K562 (cell line): ENCODE data around the gene NOP16. TPM values are rescaled to one million over a fixed set of nuclear protein-coding genes. Genes with fewer than 3 reads are reported as not detected.

ENCODE experiments used
- CEBPZ ChIP-seq: fragments of 150-350 bp; IDR thresholded peaks from 2 replicates; pipeline ENCODE4 v1.6.1; 2014; ENCODE audit warnings: low read depth, mild to moderate bottlenecking, low read length, borderline replicate concordance
- CREB3 ChIP-seq: fragments of 450-650 bp; conservative IDR thresholded peaks from 2 replicates; pipeline ENCODE4 v1.6.1; 2016; ENCODE audit warnings: missing genetic modification characterization, low read depth, mild to moderate bottlenecking, missing compliant biosample characterization, moderate library complexity
- GATAD2B ChIP-seq: fragments of 450-650 bp; IDR thresholded peaks from 2 replicates; pipeline ENCODE4 v1.6.1; 2017; ENCODE audit warnings: mild to moderate bottlenecking, borderline replicate concordance
- KLF6 ChIP-seq: fragments of 250-450 bp; sonication (Bioruptor Pico); IDR thresholded peaks from 2 replicates; pipeline ENCODE4 v1.4.0; 2020; ENCODE audit warnings: mild to moderate bottlenecking, moderate library complexity, borderline replicate concordance
- MTA3 ChIP-seq: fragments of 450-650 bp; formaldehyde crosslinking; IDR thresholded peaks from 2 replicates; pipeline ENCODE4 v1.6.1; 2017; ENCODE audit warnings: mild to moderate bottlenecking, borderline replicate concordance
- NCOA4 ChIP-seq: fragments of 450-650 bp; IDR thresholded peaks from 2 replicates; pipeline ENCODE4 v1.6.1; 2018; ENCODE audit warnings: mild to moderate bottlenecking; ENCODE audit not compliant: partially characterized antibody
- NFYB ChIP-seq: IDR thresholded peaks from 2 replicates; pipeline ENCODE4 v1.6.1; 2011; ENCODE audit warnings: mild to moderate bottlenecking, moderate library complexity; ENCODE audit not compliant: insufficient read length; ENCODE audit errors: extremely low read depth
- POLR2H ChIP-seq: IDR thresholded peaks from 2 replicates; pipeline ENCODE4 v1.6.1; 2016; ENCODE audit warnings: missing genetic modification characterization, low read depth, mild to moderate bottlenecking, control low read depth, missing compliant biosample characterization, moderate library complexity
- RBM17 ChIP-seq: fragments of 200-400 bp; formaldehyde crosslinking; IDR thresholded peaks from 2 replicates; pipeline ENCODE4 v1.6.1; 2017; ENCODE audit warnings: low read depth, mild to moderate bottlenecking, low read length, borderline replicate concordance
- SUPT5H ChIP-seq: fragments of 450-650 bp; IDR thresholded peaks from 2 replicates; pipeline ENCODE4 v1.6.1; 2016
- TSHZ1 ChIP-seq: fragments of 250-450 bp; sonication (Bioruptor Pico); IDR thresholded peaks from 2 replicates; pipeline ENCODE4 v1.4.0; 2020; ENCODE audit warnings: mild to moderate bottlenecking, moderate library complexity
- UBTF ChIP-seq, 2 experiments: IDR thresholded peaks; 2 replicates each; pipeline ENCODE4 v1.6.1; 2012; ENCODE audit warnings: improper control_type of control experiment in 2 of 2, low read depth in 2 of 2, low read length in 2 of 2, borderline replicate concordance in 1 of 2
- ZNF316 ChIP-seq: fragments of 450-650 bp; IDR thresholded peaks from 2 replicates; pipeline ENCODE4 v1.6.1; 2016
- ZNF408 ChIP-seq: fragments of 250-450 bp; sonication (Bioruptor Pico); IDR thresholded peaks from 2 replicates; pipeline ENCODE4 v1.4.0; 2020; ENCODE audit warnings: low read depth, mild to moderate bottlenecking, moderate library complexity
- ZNF699 ChIP-seq: fragments of 250-450 bp; sonication (Bioruptor Pico); IDR thresholded peaks from 2 replicates; pipeline ENCODE4 v1.8.0; 2021; ENCODE audit warnings: mild to moderate bottlenecking, moderate library complexity; ENCODE audit not compliant: insufficient replicate concordance
- ZNF785 ChIP-seq: fragments of 250-450 bp; sonication (Bioruptor Pico); IDR thresholded peaks from 2 replicates; pipeline ENCODE4 v1.4.0; 2020; ENCODE audit warnings: mild to moderate bottlenecking
- polyA plus RNA-seq, 8 experiments: library from polyadenylated mRNA; depleted of rRNA in 4 of 8; stranded (reverse) in 5 of 8; unstranded in 3 of 8; fragments of >200 nt; fragmentation: Nextera tagmentation in 2 of 8; fragmentation: Illumina TruSeq in 1 of 8; extraction: Ambion mirVana in 2 of 8; extraction: Trizol in 1 of 8; gene quantifications; 2 replicates each; pipeline versions ENCODE4 v1.2.1 to v1.2.3, GENCODE V29; 2011 to 2014; ENCODE audit warnings: inconsistent platforms in 1 of 8, missing spikeins in 1 of 8
- total RNA-seq, 7 experiments: library from RNA; depleted of rRNA in 6 of 7; stranded (reverse); fragments of >200 nt in 6 of 7; fragmentation: Illumina TruSeq in 2 of 7; extraction: Trizol in 2 of 7; gene quantifications; 2 replicates each; pipeline versions ENCODE4 v1.2.1 to v1.2.3, GENCODE V29; 2011 to 2021; ENCODE audit warnings: low replicate concordance in 1 of 7

Gene NOP16
- total and polyA plus RNA-seq, 9 of the 15 experiments (the other 6 are each of a cell fraction or from before 2014, with no cell fraction given) = 92.5 to 342 (median 148) TPM

- no peak for TF ChIP-seq CEBPZ
- TF ChIP-seq UBTF (IDR thresholded peaks at IDR 0.05; ENCODE audit: borderline replicate concordance in 1 of 2, low read depth in 2 of 2, low read length in 2 of 2) = no peak
- TF ChIP-seq ZNF699 (CRISPR knock-in tag) = no peak
- TF ChIP-seq GATAD2B = no peak
- TF ChIP-seq MTA3 = no peak
- TF ChIP-seq ZNF408 (CRISPR knock-in tag) = no peak
- no peak for TF ChIP-seq ZNF785 (CRISPR knock-in tag)
- no peak for TF ChIP-seq CREB3 (tag)
- no peak; the same call in 1 of the 2 replicates for TF ChIP-seq ZNF316
- no peak for TF ChIP-seq NFYB
- TF ChIP-seq NCOA4 = no peak
- no peak for TF ChIP-seq TSHZ1
- peak; percentile 15 for TF ChIP-seq POLR2H (tag)
- TF ChIP-seq RBM17 = no peak
- TF ChIP-seq KLF6 (CRISPR knock-in tag) = no peak
- peak; percentile 82 for TF ChIP-seq SUPT5H
Measured at GRCh38 chr5:176389135-176390123, 1.0 kb upstream of the NOP16 start (continued).
